AG10803 (cell line): Measurements from ENCODE around the gene CLIP3.
A peak's percentile ranks its signal among the peaks of the same experiment; 100 is the strongest.
"Not testable (repeated sequence)": the region's sequence is repeated elsewhere in the genome, so short reads cannot be mapped to it uniquely, and the experiment has no call there.

Experiments used
- DNase-seq: peaks from one replicate; pipeline ENCODE4 v3.0.0; 2010; ENCODE audit warnings: low read depth
- H3K4me3 ChIP-seq: 2 replicates; pipeline ENCODE4 v1.5.1; 2011; ENCODE audit warnings: mild to moderate bottlenecking, low read length, control low read depth
- CTCF ChIP-seq: conservative IDR thresholded peaks from 2 replicates; pipeline ENCODE4 v1.5.1; 2011; ENCODE audit warnings: mild to moderate bottlenecking, low read length, control low read depth, inconsistent platforms

CLIP3 gene

GRCh38 chr19:36046443-36047050 lies 13.9 kb upstream of the CLIP3 start:
- no peak for TF ChIP-seq CTCF
- no peak overlapping the region for H3K4me3 ChIP-seq

GRCh38 chr19:36043952-36044351 lies 11.3 kb upstream of the CLIP3 start:
- TF ChIP-seq CTCF = no peak
- H3K4me3 ChIP-seq = no peak overlapping the region
- no peak for DNase-seq

More at GRCh38 chr19:36046443-36047050, 13.9 kb upstream of the CLIP3 start:
- DNase-seq = peak; percentile 24

- no peak for TF ChIP-seq CTCF
- DNase-seq = peak; percentile 96
- no peak overlapping the region for H3K4me3 ChIP-seq
Measured at GRCh38 chr19:36041831-36042230, 9.2 kb upstream of the CLIP3 start.

- not testable (repeated sequence) for H3K4me3 ChIP-seq, DNase-seq
Measured at GRCh38 chr19:36041092-36041491, 8.4 kb upstream of the CLIP3 start.

DNA sequence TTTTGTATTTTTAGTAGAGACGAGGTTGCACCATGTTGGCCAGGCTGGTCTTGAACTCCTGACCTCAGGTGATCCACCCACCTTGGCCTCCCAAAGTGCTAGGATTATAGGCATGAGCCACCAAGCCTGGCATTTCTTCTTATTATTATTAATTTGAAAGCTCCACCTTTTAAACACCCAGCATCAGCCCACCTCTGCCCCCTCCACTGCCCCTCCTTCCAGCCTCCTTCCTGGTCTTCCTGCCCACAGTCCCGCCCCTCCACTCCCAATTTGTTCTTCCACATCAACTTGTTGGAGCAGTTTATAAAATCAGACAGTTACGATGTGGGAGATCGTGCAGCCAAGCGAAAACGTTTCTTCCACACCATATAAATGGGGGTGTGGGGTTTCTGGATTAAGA lies 7.8 kb upstream of the CLIP3 start:
- DNase-seq = no peak
- TF ChIP-seq CTCF = no peak
- H3K4me3 ChIP-seq = no peak overlapping the region

- TF ChIP-seq CTCF = no peak
- H3K4me3 ChIP-seq = peak overlapping the region; percentile 10; the same call in 1 of the 2 replicates
- DNase-seq = no peak
Measured at GRCh38 chr19:36031308-36031707, 1.4 kb downstream of the CLIP3 start.

DNA sequence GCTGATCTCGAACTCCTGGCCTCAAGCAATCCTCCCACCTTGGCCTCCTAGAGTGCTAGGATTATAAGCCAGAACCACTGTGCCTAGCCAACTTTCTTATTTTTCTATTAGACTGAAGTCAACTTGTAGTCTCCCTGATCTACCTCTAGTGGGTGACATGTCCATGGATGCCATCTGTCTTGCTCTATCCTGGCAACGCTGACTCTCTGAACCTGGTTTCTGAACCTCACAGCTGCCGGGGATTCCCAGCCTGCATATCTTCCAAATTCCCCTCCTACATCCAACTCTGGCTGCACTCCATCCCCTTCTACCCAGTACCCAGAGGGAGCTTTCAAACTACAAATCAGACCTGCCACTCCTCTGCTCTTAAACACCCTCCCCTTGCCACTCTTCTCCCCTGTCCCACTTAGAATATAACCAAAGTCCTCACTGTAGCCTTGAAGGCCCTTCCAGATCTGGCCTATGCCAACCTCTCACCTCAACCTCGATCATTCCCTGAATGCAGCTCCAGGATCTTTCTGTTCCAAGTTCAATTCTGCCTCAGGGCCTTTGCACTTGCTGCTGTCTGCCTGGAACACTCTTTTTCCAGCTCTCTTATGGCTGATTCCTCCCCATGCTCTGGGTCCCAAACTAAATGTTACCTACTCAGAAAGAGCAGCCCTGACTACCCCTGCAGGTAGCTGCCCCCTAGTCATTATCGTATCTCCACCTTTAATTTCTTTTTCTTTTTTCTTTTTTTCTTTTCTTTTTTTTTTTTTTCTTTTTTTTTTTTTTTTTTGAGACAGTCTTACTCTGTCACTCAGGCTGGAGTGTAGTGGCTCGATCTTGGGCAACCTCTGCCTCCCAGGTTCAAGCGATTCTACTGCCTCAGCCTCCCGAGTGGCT lies 2.2 kb downstream of the CLIP3 start:
- peak; percentile 59 for DNase-seq
- H3K4me3 ChIP-seq = no peak overlapping the region
- TF ChIP-seq CTCF = peak; percentile 47
